Body of pancreas (tissue), 4 donors: ENCODE results near the gene CSRP1. TPM values are rescaled to one million over a fixed set of nuclear protein-coding genes. Genes with fewer than 3 reads are reported as not detected.
A peak's percentile ranks its signal among the peaks of the same experiment; 100 is the strongest.

Source experiments
- ATAC-seq: fragments of 150-250 bp; one replicate; pipeline ENCODE4 v1.9.1; 2016
- DNase-seq, 4 donors: peaks; one replicate each; pipeline ENCODE4 v3.0.0-alpha.2; 2019
- H3K27ac ChIP-seq, 4 donors: fragments of 200-600 bp; sonication (generic); 1 replicate in 3 of 4; 2 replicates in 1 of 4; pipeline versions ENCODE4 v1.5.1 to v1.6.1; 2016 to 2019; ENCODE audit warnings: mild to moderate bottlenecking in 1 of 4, mixed read lengths in 1 of 4, moderate library complexity in 1 of 4
- H3K27me3 ChIP-seq, 2 donors: fragments of 200-600 bp; sonication (generic); one replicate each; pipeline ENCODE4 v1.6.0; 2016; ENCODE audit warnings: mild to moderate bottlenecking in 1 of 2
- H3K36me3 ChIP-seq, 2 donors: fragments of 200-600 bp; sonication (generic); replicated peaks in 1 of 2; 2 replicates each; pipeline ENCODE4 v1.5.1; 2016; ENCODE audit warnings: low read depth in 2 of 2; ENCODE audit not compliant: insufficient read depth in 1 of 2
- H3K4me1 ChIP-seq: fragments of 200-600 bp; sonication (generic); one replicate; pipeline ENCODE4 v1.6.0; 2016
- H3K4me3 ChIP-seq, 2 donors: fragments of 200-600 bp; sonication (generic); 1 replicate in 1 of 2; 2 replicates in 1 of 2; pipeline ENCODE4 v1.5.1; 2016 to 2019
- H3K9me3 ChIP-seq, 3 donors: fragments of 200-600 bp; sonication (generic); 1 replicate in 2 of 3; 2 replicates in 1 of 3; pipeline ENCODE4 v1.5.1; 2016
- POLR2A ChIP-seq, 3 donors: fragments of 450-650 bp; IDR thresholded peaks; one replicate each; pipeline ENCODE4 v1.6.1; 2016; ENCODE audit warnings: antibody characterized with exemption in 3 of 3, mild to moderate bottlenecking in 2 of 3
- WGBS, 2 donors: methylation state at CpG; one replicate each; pipeline ENCODE4 v1.1.5; 2017; 5-methylcytosine and 5-hydroxymethylcytosine counted together
- intact Hi-C: fragments of 100-400 bp; cut with DNase I; formaldehyde crosslinking; loops from one replicate; pipeline ENCODE4 v1.15.1; 2023
- total RNA-seq, 2 donors: library from RNA; depleted of rRNA; stranded (reverse); fragments of >200 nt; gene quantifications; one replicate each; pipeline ENCODE4 v1.1.0, GENCODE V29; 2016
- TF ChIP-seq, protein P1 (sequence below), 7 experiments: fragments of 450-650 bp in 4 of 7; fragments of 200-600 bp in 3 of 7; sonication (generic) in 3 of 7; IDR thresholded peaks; one replicate each; pipeline ENCODE4 v1.5.1; 2016 to 2019; ENCODE audit warnings: antibody characterized with exemption in 7 of 7

CSRP1 gene
- total RNA-seq, 2 donors from 2014 or later = 127 to 245 TPM

DNA sequence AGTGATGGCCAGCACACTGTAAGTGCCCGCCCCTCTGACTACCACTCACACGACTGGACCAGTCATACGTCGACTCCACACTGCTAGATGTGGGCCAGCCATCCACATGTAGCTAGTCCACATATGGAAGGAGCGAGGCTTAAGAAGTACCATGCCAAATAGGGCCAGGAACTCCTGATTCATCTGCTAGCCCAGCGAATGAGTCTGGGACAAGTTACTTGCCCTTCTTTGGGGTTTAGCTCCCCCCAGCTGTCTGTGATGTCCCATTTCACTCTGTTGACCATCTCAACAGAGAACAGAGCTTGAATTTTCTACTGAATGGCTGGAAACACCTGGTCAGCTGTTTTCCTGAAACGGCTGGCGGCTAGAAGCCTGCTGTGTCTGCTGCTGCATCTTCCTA, 5.8 kb downstream of the CSRP1 start:
- WGBS, 2 donors = 83 to 88% methylated on average over 8 of the region's 8 CpGs
- Histone ChIP-seq H3K9me3 (no peaks in the 10 kb centered on the region), H3K27me3 (no peaks in the 10 kb centered on the region), H3K27ac (peak overlapping the region; percentile 1 to 90 (median 31)), H3K4me3 (no peak overlapping the region), H3K36me3 (no peaks in the 10 kb centered on the region), H3K4me1 (peaks cover 69% of the 10 kb centered on the region)
- ATAC-seq (no peak), DNase-seq (no peak)
- TF ChIP-seq POLR2A (IDR thresholded peaks at IDR 0.05) = no peak
- TF ChIP-seq, protein P1, sequence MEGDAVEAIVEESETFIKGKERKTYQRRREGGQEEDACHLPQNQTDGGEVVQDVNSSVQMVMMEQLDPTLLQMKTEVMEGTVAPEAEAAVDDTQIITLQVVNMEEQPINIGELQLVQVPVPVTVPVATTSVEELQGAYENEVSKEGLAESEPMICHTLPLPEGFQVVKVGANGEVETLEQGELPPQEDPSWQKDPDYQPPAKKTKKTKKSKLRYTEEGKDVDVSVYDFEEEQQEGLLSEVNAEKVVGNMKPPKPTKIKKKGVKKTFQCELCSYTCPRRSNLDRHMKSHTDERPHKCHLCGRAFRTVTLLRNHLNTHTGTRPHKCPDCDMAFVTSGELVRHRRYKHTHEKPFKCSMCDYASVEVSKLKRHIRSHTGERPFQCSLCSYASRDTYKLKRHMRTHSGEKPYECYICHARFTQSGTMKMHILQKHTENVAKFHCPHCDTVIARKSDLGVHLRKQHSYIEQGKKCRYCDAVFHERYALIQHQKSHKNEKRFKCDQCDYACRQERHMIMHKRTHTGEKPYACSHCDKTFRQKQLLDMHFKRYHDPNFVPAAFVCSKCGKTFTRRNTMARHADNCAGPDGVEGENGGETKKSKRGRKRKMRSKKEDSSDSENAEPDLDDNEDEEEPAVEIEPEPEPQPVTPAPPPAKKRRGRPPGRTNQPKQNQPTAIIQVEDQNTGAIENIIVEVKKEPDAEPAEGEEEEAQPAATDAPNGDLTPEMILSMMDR (IDR thresholded peaks at IDR 0.05) = no peak
- intact Hi-C loops = no loop called here

DNA sequence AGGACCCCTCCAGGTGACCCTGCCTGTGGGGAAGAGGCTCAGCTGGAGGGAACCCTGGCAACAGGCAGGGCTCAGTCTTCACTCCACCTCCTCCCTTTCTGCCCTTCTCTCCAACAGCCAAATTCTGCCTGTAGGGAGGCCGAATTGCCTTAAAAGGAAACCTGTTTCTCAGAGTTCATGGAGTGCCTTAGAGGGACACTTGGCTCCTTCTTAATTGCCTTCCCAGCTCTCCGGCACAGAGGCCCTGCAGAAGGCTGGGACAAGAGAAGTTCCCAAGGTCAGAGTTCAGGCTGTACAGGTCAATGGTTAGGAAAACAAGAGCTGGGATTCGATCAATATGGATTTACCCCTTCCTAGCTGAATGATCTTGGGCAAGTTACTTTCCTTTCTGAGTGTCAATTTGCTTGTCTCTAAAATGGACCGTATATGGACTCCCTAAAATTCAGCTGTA, 6.2 kb downstream of the CSRP1 start:
- Histone ChIP-seq H3K27me3 (no peaks in the 10 kb centered on the region), H3K4me3 (no peak overlapping the region), H3K36me3 (no peaks in the 10 kb centered on the region), H3K27ac (peak overlapping the region; percentile 3 to 53 (median 17)), H3K9me3 (no peaks in the 10 kb centered on the region), H3K4me1 (peaks cover 69% of the 10 kb centered on the region)
- TF ChIP-seq, protein P1 (IDR thresholded peaks at IDR 0.05) = no peak
- TF ChIP-seq POLR2A (IDR thresholded peaks at IDR 0.05) = no peak
- ATAC-seq = no peak
- DNase-seq = no peak
- intact Hi-C loops = no loop called here
- WGBS, 2 donors = 40 to 47% methylated on average over 4 of the region's 4 CpGs

DNA sequence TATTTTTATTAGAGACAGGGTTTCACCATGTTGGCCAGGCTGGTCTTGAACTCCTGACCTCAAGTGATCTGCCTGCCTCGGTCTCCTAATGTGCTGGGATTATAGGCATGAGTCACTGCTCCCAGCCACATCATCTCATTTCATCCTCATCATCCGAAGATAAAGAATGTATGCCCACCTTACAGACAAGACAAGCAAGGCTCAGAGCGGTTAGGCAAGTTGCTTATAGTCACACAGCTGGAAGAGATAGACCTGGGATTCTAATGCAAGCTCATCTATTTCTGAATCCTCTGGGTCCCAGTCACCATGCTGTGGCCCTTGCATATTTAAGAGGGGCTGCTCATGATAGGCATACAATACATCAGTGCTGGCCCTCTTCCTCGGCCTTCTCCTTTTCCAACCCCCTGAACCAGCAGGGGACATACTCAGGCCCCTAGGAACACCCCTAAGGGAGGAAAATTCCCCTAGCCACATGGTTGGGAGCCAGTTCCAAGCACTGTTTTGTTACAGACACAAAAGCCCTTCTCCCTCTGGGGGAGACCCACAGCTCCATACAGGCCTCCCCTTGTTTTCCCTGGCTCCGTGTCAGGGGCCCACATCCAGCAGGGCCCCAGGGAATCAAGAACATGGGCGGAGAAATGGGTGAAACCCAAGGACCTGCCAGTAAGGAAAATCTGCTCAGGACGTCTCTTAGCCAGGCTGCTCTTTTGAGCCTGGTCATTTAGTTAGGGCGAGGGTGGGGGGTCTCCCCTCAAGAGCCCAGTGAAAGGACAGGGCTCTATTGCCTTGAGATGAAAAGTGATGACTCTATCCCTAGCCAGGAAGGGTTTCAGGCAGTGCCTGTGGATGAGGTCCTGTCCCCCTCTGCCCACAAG, 6.9 kb downstream of the CSRP1 start:
- Histone ChIP-seq H3K27me3 (no peaks in the 10 kb centered on the region), H3K4me3 (no peak overlapping the region), H3K9me3 (no peaks in the 10 kb centered on the region), H3K27ac (peak overlapping the region in 3 of 4 donors; percentile 3 to 53 (median 25)), H3K36me3 (peaks cover 0 to 2% of the 10 kb centered on the region in 2 donors), H3K4me1 (peaks cover 69% of the 10 kb centered on the region)
- DNase-seq (no peak), ATAC-seq (no peak)
- WGBS, 2 donors = 80 to 85% methylated on average over 6 to 8 of the region's 8 CpGs
- TF ChIP-seq, protein P1 (IDR thresholded peaks at IDR 0.05) = no peak
- TF ChIP-seq POLR2A (IDR thresholded peaks at IDR 0.05) = no peak
- intact Hi-C loops = no loop called here

DNA sequence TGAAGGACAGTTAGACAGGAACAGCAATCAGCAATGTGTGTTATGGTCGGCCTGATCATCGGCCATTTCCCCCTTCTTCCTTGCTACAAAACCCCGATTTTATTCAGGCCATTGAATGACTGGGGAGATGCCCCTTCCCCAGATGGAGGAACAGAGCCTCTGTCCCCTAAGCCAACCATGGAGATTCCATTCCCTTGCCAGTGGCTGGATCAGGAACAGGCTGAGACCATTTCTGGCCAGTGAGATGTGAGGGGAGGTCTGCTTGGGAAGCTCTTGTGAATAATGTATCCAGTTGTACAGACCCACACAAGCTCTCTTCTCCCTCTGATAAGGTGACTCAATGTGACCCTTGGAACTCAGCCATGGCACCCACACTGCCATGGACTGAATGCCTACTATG, 7.7 kb downstream of the CSRP1 start:
- Histone ChIP-seq H3K4me3 (no peak overlapping the region), H3K27ac (no peak overlapping the region), H3K4me1 (peaks cover 69% of the 10 kb centered on the region), H3K9me3 (no peaks in the 10 kb centered on the region), H3K36me3 (peaks cover 0 to 2% of the 10 kb centered on the region in 2 donors), H3K27me3 (no peaks in the 10 kb centered on the region)
- DNase-seq (no peak), ATAC-seq (no peak)
- WGBS, 2 donors = 92 to 93% methylated on average over 3 of the region's 3 CpGs
- TF ChIP-seq, protein P1 (IDR thresholded peaks at IDR 0.05) = no peak
- TF ChIP-seq POLR2A (IDR thresholded peaks at IDR 0.05) = no peak
- intact Hi-C loops = no loop called here
